Smooth muscle cell (in vitro differentiated cells): ENCODE results near the gene ATP6V0A1. TPM values are rescaled to one million over a fixed set of nuclear protein-coding genes. Genes with fewer than 3 reads are reported as not detected.

Source experiments
- DNase-seq: peaks from one replicate; lab custom pipeline; 2025; ENCODE audit not compliant: unreplicated experiment; lab: John Stamatoyannopoulos, UW
- H2AFZ ChIP-seq: fragments of 200-600 bp; sonication (generic); 2 replicates; pipeline ENCODE4 v1.6.0; 2016; ENCODE audit warnings: antibody characterized with exemption, low read depth, mild to moderate bottlenecking
- H3F3A ChIP-seq: fragments of 200-600 bp; sonication (generic); 2 replicates; pipeline ENCODE4 v1.6.0; 2017; ENCODE audit warnings: antibody characterized with exemption, low read depth
- H3K27ac ChIP-seq: fragments of 200-600 bp; sonication (generic); 2 replicates; pipeline ENCODE4 v1.5.1; 2016; ENCODE audit warnings: low read depth, mild to moderate bottlenecking
- H3K27me3 ChIP-seq: fragments of 200-600 bp; sonication (generic); 2 replicates; pipeline ENCODE4 v1.6.1; 2016; ENCODE audit warnings: low read depth, mild to moderate bottlenecking
- H3K36me3 ChIP-seq: fragments of 200-600 bp; sonication (generic); 2 replicates; pipeline ENCODE4 v1.5.1; 2016; ENCODE audit warnings: low read depth
- H3K4me1 ChIP-seq: fragments of 200-600 bp; sonication (generic); 2 replicates; pipeline ENCODE4 v1.5.1; 2016; ENCODE audit warnings: low read depth
- H3K4me2 ChIP-seq: fragments of 200-600 bp; sonication (generic); 2 replicates; pipeline ENCODE4 v1.6.0; 2016; ENCODE audit warnings: mild to moderate bottlenecking
- H3K4me3 ChIP-seq: fragments of 200-600 bp; sonication (generic); 2 replicates; pipeline ENCODE4 v1.5.1; 2016; ENCODE audit warnings: mild to moderate bottlenecking
- H3K79me2 ChIP-seq: fragments of 200-600 bp; sonication (generic); 2 replicates; pipeline ENCODE4 v1.6.0; 2016; ENCODE audit warnings: low read depth, mild to moderate bottlenecking
- H3K9ac ChIP-seq: fragments of 200-600 bp; sonication (generic); 2 replicates; pipeline ENCODE4 v1.6.0; 2016; ENCODE audit warnings: low read depth
- H3K9me3 ChIP-seq: fragments of 200-600 bp; sonication (generic); replicated peaks from 2 replicates; pipeline ENCODE4 v1.5.1; 2016; ENCODE audit warnings: low read depth
- H4K20me1 ChIP-seq: fragments of 200-600 bp; sonication (generic); 2 replicates; pipeline ENCODE4 v1.6.0; 2016; ENCODE audit warnings: low read depth
- CTCF ChIP-seq: fragments of 200-600 bp; sonication (generic); IDR thresholded peaks from 2 replicates; pipeline ENCODE4 v1.5.1; 2017; ENCODE audit warnings: borderline replicate concordance, mild to moderate bottlenecking, antibody characterized with exemption; ENCODE audit not compliant: insufficient read depth, poor library complexity, severe bottlenecking
- WGBS: methylation state at CpG from one replicate; pipeline ENCODE4 v1.1.7; 2016; ENCODE audit warnings: low lambda C conversion rate; 5-methylcytosine and 5-hydroxymethylcytosine counted together
- polyA plus RNA-seq: library from polyadenylated mRNA; unstranded; fragments of >200 nt; fragmentation: Nextera tagmentation; extraction: Ambion mirVana; gene quantifications from 2 replicates; pipeline ENCODE4 v1.2.1, GENCODE V29; 2016
- total RNA-seq: library from RNA; depleted of rRNA; stranded (reverse); fragments of >200 nt; gene quantifications from 2 replicates; pipeline ENCODE4 v1.2.3, GENCODE V29; 2014

ATP6V0A1 gene
- total and polyA plus RNA-seq, 2 experiments from 2014 or later, result 27.3 to 54.7 TPM

- Histone ChIP-seq H3K9me3 (no peaks in the 10 kb centered on the region), H3K4me1 (peaks cover 19% of the 10 kb centered on the region), H3K36me3 (no peaks in the 10 kb centered on the region), H3K9ac (no peak overlapping the region), H4K20me1 (no peaks in the 10 kb centered on the region), H3K27ac (no peak overlapping the region), H3F3A (peaks cover 4% of the 10 kb centered on the region), H3K4me3 (no peak overlapping the region), H3K4me2 (no peak overlapping the region), H3K27me3 (no peaks in the 10 kb centered on the region), H3K79me2 (peaks cover 34% of the 10 kb centered on the region), H2AFZ (no peak overlapping the region)
- 93% methylated on average over 6 of the region's 6 CpGs for WGBS
- DNase-seq, result no peak
- TF ChIP-seq CTCF, result no peak
Observed at GRCh38 chr17:42559075-42559474, 100.4 kb downstream of the ATP6V0A1 start.

DNA sequence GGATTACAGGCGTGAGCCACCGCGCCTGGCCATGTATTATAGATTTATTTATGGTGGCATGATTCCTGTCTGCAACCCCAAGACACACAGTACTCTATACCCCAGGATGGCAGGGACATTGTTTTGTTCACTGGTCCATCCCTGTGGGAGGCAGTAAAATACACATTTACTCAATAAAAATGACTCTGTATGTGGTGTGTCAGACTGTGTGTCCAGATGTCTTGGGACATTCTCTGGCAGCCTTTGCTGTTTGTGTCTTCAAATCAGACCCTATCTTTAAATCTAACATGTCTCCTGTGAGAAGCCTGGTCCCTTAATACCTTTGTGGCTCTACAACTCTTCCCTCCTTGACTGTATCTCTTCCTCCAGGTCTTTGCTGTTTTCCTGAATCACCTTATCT is 101.6 kb downstream of the ATP6V0A1 start:
- Histone ChIP-seq H3K27me3 (no peaks in the 10 kb centered on the region), H3K4me1 (peaks cover 16% of the 10 kb centered on the region), H3K36me3 (no peaks in the 10 kb centered on the region), H3K4me3 (no peak overlapping the region), H3K4me2 (no peak overlapping the region), H3F3A (peaks cover 7% of the 10 kb centered on the region), H4K20me1 (no peaks in the 10 kb centered on the region), H3K9me3 (no peaks in the 10 kb centered on the region), H2AFZ (no peak overlapping the region), H3K79me2 (peaks cover 27% of the 10 kb centered on the region), H3K9ac (no peak overlapping the region), H3K27ac (no peak overlapping the region)
- no peak for TF ChIP-seq CTCF
- no peak for DNase-seq
- WGBS, result 97% methylated on average over 3 of the region's 3 CpGs

GRCh38 chr17:42561897-42562387 is 103.3 kb downstream of the ATP6V0A1 start, which contains the start of gene COASY:
COASY (plus strand) TSS chr17:42562148; CDS start chr17:42562623, 475 bp downstream.
- H3F3A ChIP-seq, result peaks cover 13% of the 10 kb centered on the region
- DNase-seq, result peak; percentile 59
- peak within 1 kb of the TSS; percentile 47 for H2AFZ ChIP-seq
- no peaks in the 10 kb centered on the region for H3K27me3 ChIP-seq
- H3K9ac ChIP-seq, result peak within 1 kb of the TSS; percentile 92
- peaks cover 21% of the 10 kb centered on the region for H3K79me2 ChIP-seq
- H3K4me1 ChIP-seq, result peaks cover 14% of the 10 kb centered on the region
- no peaks in the 10 kb centered on the region for H3K9me3 ChIP-seq
- peak within 1 kb of the TSS; percentile 85 for H3K27ac ChIP-seq
- no peak for TF ChIP-seq CTCF
- peak within 1 kb of the TSS; percentile 97 for H3K4me2 ChIP-seq
- 3% methylated on average over 26 of the region's 26 CpGs for WGBS
- H4K20me1 ChIP-seq, result no peaks in the 10 kb centered on the region
- peak within 1 kb of the TSS; percentile 76 for H3K4me3 ChIP-seq
- H3K36me3 ChIP-seq, result no peaks in the 10 kb centered on the region
